Measurements from ENCODE around the gene GPR31. TPM values are rescaled to one million over a fixed set of nuclear protein-coding genes. Genes with fewer than 3 reads are reported as not detected.

Gene GPR31
- total and polyA plus RNA-seq, 2 of the 4 experiments (the other 2 are of a cell fraction): not detected

DNA sequence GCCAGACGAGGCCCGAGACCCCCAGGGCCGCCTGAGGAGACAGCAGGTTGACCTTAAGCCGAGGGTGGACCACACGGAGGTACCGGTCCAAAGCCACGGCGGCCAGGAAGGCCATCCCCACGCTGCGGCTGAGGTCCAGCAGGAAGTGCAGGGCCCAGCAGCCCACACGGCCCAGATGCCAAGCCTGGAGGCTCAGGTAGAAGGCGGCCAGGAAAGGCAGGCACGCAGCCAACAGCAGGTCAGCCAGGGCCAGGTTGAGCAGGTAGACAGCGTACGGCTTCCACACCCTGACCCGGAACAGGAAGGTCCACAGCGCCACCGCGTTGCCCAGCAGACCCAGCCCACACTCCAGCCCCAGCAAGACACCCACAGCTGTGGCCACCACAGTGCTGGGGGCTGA is 366 bp downstream of the GPR31 start:
- Histone ChIP-seq H3K4ac (ENCODE audit: low read depth, low read length) (no peak overlapping the region), H2AK5ac (ENCODE audit: low read depth, low read length) (no peak overlapping the region), H2BK120ac (ENCODE audit: low read depth, low read length) (no peak overlapping the region), H3K27ac (ENCODE audit: insufficient read depth, low read length) (no peak overlapping the region), H2AFZ (replicated peaks; ENCODE audit: low read length, poor library complexity) (no peak overlapping the region), H4K20me1 (ENCODE audit: insufficient read depth, low read length) (no peaks in the 10 kb centered on the region), H3K9me3 (ENCODE audit: control insufficient read depth, insufficient read depth, low read length) (peaks cover 12% of the 10 kb centered on the region), H4K8ac (ENCODE audit: low read depth in 2 of 2, low read length in 2 of 2) (no peak overlapping the region), H2BK5ac (ENCODE audit: low read depth, low read length, poor library complexity, severe bottlenecking) (no peak overlapping the region), H3K36me3 (ENCODE audit: control insufficient read depth, insufficient read depth, low read length) (no peaks in the 10 kb centered on the region), H3K56ac (ENCODE audit: extremely low read depth, insufficient read depth, low read length) (no peak overlapping the region), H3K18ac (ENCODE audit: low read depth, low read length) (no peak overlapping the region), H4K91ac (ENCODE audit: insufficient read depth, low read depth, low read length) (no peak overlapping the region), H2AK9ac (replicated peaks; ENCODE audit: low read depth, low read length, poor library complexity) (no peak overlapping the region), H4K5ac (ENCODE audit: low read depth, low read length) (no peak overlapping the region), H3K79me1 (ENCODE audit: low read depth in 1 of 2, low read length in 2 of 2) (no peaks in the 10 kb centered on the region), H2BK20ac (ENCODE audit: low read depth, low read length) (no peak overlapping the region), H2BK15ac (ENCODE audit: low read depth, low read length) (no peak overlapping the region), H3K9me1 (ENCODE audit: insufficient read depth, low read length) (no peaks in the 10 kb centered on the region), H3K4me1 (ENCODE audit: control insufficient read depth, insufficient read depth, low read length) (no peaks in the 10 kb centered on the region), H3K23ac (ENCODE audit: low read depth, low read length) (no peak overlapping the region), H3K4me3 (ENCODE audit: insufficient read depth, low read depth, low read length) (no peak overlapping the region), H3K9ac (ENCODE audit: low read depth, low read length) (no peak overlapping the region), H3K27me3 (ENCODE audit: control insufficient read depth, insufficient read depth, low read length) (no peaks in the 10 kb centered on the region), H3K14ac (replicated peaks; ENCODE audit: low read depth, low read length) (no peak overlapping the region), H3K4me2 (ENCODE audit: low read depth, low read length) (no peak overlapping the region)
- DNase-seq: no peak
- WGBS, 2 experiments (ENCODE audit: extremely low coverage in 2 of 2, insufficient read length in 1 of 2): 88% methylated on average over 12 of the region's 19 CpGs; no CpG with 5 or more reads in 1 of the 2 experiments
- dilution Hi-C loops (cut with HindIII; ENCODE audit: low sequenced_read_pairs, unreplicated experiment): no loop called here
- BruUV-seq (replicated peaks): no TSS peak
- in situ Hi-C loops (cut with MboI; ENCODE audit: low sequenced_read_pairs): no loop called here
- CTCF ChIA-PET: no interaction called here
- no peak for TF ChIP-seq BHLHE40 (IDR thresholded peaks at IDR 0.05; ENCODE audit: low read depth, low read length)
- no peak for TF ChIP-seq MAZ (IDR thresholded peaks at IDR 0.05; ENCODE audit: borderline replicate concordance, low read depth, low read length)
- TF ChIP-seq MXI1 (IDR thresholded peaks at IDR 0.05; ENCODE audit: borderline replicate concordance, low read depth, low read length): no peak
- no peak for TF ChIP-seq CEBPB (IDR thresholded peaks at IDR 0.05; ENCODE audit: low read depth, low read length)
- TF ChIP-seq RCOR1 (IDR thresholded peaks at IDR 0.05; ENCODE audit: insufficient replicate concordance, low read length): no peak
- POLR2A ChIA-PET (ENCODE audit: unreplicated experiment): no interaction called here
- ATAC-seq (ENCODE audit: low read depth): no peak
- intact Hi-C loops (cut with micrococcal nuclease): no loop called here
